Measurements from ENCODE around the gene CENPP.
A peak's percentile ranks its signal among the peaks of the same experiment; 100 is the strongest.

The CENPP gene

DNA sequence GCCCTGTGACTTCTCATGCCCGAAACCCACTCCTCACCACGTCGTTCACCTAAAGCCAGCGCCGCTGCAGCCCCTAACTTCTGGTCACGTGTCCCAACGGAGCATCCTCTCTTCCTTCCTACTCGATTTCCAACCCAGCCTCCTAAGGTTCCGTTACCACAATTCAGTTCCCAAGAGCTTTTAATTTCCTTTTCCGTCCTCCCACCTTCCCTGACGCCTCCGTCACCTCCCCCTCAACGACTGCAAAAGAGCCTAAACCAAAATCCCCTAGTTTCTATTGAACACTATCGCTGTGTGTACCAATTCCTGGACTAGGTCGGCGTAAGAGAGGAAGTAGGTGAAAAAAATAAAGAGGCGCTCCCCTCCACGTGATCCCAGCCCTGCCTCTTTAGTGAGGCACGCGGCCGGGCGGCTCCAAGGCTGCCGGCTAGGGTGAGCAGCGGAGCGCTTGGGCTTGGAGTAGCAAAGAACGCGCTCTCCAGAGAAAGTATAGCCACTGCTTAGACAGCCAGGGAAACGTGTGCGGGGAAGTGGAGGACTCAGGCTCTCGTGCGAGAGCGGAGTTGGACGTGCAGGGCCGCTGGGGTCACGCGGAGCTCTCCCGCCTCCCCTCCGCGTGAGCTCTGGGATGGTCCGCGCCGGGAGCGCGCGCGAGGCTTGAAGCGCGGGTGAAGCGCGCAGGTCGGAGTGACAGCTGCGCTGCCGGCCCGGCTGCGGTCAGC is at the start of gene CENPP, which contains the start of gene NOL8:
CENPP (plus strand) TSS at position 685 of the 722 bp plus-strand sequence.
NOL8 (minus strand) TSS at position 82 of the 722 bp plus-strand sequence. CDS start 1,189 bp downstream, outside the sequence.
- DNase-seq, result peak; percentile 85

DNA sequence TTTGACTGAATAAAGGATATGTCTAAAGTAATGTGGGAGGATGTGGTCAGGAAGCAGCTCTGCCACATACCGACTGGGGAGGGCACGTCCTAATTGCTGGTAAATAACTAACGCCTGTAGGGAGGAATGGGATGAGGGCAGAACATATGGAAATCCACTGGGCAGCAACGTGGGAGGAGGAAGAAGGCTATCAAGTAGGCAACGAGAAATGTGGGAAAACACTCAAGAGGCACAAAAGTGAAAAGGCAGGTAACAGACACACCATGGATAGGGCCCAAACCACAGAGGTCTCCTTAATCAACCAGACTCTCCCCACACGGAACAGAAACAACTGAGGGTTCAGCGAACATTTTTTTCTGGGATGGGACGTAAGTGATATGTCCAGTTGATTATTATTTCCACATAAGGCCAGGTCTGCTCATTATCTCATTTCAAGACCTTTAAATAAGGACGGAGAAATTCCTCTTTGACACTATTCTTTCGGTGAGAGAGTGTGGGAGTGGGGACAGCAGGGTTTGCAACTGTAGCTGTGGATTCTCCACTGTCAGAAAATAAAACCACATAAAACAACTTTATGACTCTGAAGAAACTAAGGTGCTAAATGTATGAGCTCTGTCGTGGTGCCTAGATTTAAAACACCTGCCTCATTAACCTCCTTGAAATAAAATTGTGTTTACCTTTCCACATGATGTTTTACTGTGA is 49.3 kb upstream of the CENPP start:
- no peak for DNase-seq

DNA sequence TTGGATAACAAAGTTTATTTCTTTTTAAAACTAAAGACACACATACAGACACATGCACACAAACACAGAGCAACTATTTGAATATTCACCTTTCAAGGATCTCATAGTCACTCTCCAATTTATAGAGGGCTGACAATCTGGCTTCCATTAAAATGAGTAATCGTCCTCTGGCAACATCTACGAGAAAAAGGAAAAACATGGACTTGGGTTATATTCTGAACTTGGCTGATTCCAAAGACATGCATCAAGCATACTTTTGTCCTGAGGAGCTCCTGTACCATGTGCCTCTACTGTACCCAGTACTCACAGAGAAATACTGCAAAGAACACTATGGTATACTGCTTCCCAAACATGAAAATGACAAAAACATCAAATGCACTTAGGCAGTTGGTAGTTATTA is 47.6 kb upstream of the CENPP start:
- no peak for DNase-seq

DNA sequence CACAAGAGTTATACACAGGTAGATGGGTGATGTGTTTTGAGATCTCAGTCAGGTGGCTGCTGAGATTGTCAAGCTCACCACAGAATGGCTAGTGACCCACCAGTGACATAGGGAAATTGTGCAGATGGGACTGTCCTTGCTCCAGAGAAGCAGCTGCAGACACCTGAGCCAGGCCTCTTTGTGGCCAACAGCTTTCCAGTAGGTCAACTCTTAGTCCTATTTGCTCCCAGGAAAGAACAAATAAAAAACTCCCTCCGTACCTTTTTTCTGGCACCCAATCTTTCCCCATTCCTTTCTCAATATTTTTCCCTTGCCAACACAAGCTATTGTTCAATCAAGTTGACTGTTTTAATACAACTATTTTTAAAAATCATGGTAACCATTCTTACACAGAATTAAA is 46.5 kb upstream of the CENPP start:
- DNase-seq, result no peak

DNA sequence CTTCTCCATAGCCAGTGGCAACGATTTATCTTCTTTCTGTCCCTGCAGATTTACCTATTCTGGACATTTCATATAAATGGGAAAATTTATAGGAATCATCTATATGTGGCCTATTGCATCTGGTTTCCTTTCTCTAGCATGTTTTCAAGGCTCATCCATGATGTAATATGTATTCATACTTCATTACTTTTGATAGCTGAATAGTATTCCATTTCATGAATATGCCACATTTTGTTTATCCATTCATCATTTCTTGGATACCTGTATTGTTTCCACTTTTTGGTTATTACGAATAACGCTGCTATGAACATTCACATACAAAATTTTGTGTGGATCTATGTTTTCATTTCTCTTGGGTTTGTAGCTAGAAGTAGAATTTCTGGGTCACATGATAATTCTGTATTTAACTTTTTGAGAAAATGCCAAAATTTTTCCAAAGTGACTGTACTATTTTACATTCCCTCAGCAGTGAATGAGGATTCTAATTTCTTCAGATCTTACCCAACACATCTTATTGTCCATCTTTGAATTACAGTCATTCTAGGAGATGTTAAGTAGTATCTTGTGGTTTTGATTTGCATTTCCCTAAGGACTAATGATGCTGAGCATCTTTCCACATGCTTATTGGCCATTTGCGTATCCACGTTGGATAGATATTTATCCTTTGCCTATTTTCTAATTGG is 35.9 kb upstream of the CENPP start:
- DNase-seq, result no peak

DNA sequence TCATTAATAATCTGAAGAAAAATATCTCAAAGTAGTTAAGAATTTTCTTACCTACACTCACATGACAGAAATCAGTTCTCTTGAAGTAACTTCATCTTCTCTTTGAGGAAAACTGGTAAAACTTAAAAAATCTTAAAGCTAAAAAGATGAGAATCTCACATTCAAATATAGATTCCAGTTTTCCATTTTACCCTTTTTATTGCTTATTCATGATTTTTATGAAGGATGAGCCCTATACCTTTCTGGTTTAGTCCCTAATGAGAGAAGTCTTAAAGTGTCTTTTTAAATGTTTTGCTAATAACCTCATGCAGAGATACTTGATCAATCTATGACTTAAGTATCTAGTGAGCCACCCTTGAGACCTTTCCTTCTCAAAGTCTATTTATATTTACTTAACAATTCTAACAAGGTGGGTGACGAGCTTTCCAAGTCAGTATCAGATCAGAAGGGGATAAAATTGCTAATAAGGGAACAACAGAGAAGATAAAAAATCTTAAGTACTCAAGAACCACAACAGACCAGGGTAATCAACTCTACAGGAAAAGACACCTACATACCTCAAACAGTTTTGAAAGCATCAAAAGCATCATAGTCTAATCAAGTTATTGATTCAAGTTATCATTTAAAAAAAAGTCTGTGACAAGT is 34.8 kb upstream of the CENPP start:
- DNase-seq, result no peak

DNA sequence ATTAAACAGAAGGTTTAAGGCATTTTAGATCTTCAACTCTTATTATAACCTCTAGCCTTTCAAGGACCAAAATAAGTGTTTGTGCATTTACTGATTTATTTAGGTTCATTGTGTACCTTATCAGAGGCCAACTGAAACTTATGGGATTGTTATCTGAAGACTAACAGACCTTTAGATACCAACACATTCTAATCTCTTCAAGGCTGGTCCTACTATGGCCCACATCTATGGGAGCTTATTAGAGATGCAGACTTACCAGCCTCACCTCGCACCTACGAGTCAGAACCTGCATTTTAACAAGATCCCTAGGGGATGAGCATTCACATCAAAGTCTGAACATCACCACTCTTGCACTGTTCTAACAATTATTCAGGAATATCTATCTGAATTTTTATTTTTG is 34.2 kb upstream of the CENPP start:
- DNase-seq, result no peak

DNA sequence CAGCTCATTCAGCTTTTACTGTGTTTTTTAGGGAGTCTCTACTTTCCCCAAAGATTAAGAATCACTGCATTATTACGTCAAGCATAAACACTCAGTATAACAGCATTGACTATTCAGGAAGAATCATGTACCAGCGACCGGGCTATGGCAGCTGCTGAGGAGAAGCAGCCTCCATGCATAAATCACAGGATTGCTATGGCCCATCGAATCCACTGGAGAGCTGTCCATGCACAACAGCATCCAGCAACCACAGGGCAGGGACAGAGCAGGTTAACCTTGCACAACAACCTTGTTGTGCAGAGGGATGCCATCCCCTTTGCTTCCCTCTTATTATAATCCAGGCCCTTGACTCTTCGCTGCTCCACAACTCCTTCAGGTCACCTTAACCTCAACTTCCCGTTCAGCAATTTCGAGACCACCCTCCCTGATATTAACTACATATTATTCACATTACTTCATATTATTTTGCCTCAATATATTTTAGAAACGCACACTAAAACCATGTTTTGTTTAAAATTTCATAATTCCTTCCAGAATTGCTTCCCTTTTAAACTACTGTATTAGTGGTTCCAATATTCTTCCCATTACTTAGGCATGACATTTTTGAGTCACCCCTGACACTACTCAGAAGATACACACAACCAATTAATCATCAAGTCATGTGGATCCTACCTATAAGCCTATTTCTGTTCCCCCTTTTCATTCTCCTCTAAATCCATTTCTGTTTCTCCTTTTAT is 33.2 kb upstream of the CENPP start:
- no peak for DNase-seq

DNA sequence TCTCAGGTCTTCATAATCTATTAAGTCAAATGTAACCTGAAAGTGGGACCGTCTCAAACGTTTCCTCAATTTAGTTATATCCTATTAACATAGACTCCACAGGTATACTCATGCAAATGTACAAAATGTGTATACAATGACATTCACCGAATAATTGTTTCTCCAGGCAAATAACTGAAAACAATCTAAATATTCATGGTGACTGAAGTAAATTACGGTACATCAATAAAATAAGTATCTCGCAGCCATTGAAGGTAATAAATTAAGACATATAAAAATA is 32.7 kb upstream of the CENPP start:
- DNase-seq, result no peak

DNA sequence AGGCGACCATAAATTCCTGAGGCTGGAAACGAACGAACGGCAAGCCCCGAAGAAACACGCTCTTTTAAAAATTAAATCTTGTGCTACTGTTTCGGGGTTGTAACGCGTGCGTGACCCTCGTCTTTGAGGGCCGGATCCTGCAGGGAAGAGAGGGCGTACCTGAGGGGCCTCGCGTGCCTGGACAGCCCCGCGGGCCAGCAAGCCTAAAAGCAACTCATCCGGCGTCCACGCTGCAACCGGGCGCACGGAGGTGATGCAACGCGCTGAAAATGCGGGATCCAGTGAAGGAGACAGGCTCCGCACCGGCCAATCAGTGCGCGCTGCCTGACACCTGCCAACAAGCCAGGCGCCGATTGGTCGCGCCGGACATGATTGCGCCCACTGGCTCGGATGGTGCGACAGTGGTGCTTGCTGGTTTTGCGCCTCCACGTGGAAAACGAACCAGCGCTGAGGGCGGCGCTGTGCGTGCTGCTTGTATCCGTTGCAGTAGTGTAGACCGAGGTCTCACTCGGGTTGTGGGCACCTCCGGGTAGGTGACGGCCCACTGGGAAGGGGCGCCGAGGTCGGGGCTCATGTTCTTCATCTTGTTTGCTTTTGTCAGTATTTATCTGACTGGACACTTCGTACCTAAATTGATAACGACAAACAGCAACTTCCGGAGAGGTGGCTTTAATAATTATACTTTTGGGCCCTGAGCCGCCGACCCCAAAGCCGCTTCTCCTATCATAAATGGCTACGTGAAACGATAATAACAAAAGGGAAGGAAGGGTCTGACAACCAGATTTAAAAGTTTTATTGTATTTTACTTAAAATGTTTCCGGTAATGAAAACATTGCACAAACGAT is 32.1 kb upstream of the CENPP start, which contains the start of gene IARS1:
IARS1 (minus strand) TSS at position 246 of the 845 bp plus-strand sequence. CDS start 4,278 bp downstream, outside the sequence.
- DNase-seq, result peak; percentile 100

DNA sequence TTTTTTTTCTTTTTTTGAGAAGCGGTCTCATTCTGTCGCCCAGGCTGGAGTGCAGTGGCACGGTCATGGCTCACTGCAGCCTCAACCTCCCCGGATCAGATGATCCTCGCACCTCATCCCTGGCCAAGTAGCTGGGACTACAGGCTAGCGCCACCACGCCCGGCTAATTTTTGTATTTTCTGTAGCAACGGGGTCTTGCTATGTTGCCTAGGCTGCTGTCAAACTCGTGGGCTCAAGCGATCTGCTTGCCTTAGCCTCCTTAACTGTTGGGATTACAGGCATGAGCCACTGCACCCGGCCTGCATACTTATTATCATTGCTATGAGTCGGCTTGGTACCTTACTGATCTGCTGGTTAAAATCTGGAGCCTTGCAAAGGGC is 31.5 kb upstream of the CENPP start:
- peak; percentile 41 for DNase-seq

DNA sequence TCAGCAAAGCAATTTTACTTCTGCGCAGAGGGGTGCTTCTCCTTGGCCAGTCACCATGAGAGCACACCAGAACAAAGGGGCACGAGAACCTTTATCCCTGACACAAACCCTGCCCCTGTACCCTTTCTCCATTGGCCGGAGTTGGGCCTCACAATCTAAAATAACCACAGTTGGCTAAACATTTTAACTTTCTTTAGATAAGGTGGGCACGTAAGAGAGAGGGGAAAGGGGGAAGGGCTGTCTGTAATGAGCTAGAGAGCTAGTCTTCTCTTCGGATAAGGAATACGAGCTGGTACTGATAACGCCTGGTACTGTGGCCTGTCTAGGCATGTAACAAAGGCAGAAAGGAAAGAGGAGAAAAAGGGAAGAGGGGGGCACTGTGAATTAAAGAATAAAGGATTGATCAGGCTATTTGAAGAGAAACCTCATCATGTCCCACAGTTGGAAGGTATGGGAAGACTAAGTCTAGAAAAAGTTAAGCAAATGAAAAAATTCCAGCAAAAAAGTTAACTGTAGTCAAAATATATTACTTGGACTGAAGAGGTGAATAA is 30.4 kb upstream of the CENPP start:
- no peak for DNase-seq

DNA sequence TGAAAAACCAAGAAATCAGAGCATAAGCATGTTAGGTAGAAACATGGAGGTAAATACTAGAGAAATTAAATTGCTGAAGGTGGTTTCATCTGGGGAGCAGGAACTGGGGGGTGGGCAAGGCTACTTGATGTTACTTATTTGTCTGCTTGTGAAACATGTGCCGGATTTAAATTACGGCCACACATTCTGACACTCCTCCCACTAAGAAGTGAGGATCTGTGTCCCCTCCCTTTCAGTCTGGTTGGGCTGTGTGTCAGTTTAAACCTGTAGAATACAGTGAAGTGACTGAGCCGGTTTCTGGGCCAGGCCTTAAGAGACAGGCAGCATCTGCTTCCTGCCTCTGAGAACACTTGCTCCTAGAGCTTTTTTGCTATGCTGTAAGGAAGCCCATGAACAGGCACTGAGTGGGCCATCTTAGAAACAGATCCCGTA is 29.9 kb upstream of the CENPP start:
- no peak for DNase-seq

DNA sequence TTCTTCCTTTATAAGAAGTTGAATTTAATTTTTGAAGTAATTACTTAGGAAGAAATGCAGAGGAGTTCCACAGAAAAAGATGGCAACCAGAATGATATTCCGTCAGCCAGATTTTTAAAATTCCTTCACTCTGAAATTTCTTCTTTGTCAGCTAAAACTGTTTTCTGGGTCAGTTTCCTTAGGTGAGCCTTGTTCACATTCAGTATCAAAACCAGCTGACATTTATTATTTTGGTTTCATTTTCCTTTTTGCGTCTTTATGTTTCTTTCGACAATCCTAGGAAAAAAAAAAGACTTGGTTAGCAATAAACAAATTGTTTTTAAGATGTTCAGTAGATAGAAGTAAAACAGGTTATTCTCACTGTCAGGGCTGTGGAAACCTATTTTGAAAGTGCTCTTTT is 28.1 kb upstream of the CENPP start:
- no peak for DNase-seq

DNA sequence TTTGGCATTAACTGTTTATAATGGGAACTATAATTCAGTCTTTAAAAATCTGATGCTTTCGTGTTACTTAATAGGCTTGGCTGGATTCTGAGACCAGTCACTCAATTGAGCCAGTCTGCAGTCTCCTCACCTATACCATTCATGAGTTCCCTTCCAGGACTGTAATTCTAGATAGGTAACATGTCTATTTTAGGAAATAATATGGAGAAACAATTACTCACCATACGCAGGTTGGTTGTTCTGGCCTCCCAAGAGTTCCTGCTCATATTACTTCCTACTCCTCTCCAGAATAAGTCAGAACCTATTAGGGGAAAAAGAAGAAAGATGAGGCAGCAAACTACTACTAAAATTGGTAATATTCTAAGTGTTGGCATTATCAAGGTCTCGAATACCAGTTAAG is 27.7 kb upstream of the CENPP start:
- DNase-seq, result no peak

DNA sequence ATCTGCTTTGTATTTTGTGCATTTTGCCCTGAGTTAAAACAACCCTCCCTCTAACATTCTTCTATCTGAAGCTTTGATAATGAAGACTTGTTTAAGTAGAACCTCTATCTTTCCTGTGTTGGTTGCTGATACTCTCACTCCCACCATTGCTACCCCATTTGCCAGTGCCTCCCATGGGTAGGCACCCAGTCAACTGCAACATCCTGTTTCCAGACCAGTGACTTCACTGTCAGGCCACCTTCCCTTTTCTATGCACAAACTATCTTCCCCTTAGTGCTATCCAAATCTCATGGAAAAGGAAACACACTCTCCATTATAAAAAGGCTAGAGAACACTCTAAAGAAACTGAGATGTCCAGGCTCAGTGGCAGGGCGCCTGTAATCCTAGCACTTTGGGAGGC is 26.6 kb upstream of the CENPP start:
- no peak for DNase-seq

DNA sequence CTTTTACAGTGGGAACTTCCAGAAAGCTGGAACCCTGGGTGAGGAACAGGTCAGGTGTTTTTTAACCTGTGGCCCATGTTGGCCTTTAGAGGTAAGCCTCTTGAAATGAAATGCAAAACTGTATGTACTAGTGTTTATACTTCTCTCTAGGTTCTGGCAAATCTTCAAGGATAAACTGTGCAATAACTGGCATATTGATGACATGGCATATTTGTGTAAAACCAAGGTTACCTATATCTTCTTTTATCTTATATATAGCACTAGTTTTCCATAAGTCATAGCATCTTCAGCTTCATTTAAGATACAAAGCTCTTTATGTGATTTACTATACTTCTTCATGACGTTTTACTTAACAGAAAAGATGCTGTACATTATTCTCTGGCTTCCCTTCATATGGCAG is 24.8 kb upstream of the CENPP start:
- no peak for DNase-seq

DNA sequence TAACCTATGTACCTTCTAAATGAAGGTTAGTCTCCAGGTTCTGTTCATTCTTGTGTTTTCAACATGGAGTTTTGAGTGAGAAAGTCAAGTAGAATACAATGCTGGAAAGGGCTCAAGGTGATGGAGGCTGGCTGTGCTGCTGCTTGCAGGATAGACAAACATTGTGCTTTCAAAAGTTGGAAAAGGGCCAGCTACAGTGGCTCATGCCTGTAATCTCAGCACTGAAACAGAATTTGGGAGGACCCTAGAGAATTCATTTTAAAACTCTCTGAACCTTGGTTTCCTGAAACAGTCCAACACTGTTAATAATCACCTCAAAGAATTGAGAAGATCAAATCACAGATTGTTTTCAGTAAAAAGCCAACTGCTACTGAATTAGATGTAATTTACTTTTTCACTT is 16.9 kb upstream of the CENPP start:
- no peak for DNase-seq

DNA sequence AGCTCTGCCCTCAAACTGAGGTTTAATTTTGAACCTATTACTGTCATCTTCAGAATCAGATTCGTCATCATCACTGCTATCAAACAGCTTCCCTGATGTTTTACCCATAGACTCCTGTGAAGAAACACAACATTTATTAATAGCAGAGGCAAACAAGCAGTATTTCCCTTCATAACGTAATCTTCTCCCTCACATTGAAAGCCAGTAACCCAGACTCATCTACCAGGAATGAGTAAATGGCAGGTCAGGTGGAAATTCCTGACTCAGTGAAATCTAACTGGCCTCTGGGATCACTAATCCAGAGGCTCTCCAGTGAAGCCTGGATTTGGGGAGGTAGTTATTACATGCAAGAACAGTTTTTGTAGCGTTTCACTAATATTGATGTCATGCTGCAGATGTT is 15.2 kb upstream of the CENPP start:
- DNase-seq, result no peak

DNA sequence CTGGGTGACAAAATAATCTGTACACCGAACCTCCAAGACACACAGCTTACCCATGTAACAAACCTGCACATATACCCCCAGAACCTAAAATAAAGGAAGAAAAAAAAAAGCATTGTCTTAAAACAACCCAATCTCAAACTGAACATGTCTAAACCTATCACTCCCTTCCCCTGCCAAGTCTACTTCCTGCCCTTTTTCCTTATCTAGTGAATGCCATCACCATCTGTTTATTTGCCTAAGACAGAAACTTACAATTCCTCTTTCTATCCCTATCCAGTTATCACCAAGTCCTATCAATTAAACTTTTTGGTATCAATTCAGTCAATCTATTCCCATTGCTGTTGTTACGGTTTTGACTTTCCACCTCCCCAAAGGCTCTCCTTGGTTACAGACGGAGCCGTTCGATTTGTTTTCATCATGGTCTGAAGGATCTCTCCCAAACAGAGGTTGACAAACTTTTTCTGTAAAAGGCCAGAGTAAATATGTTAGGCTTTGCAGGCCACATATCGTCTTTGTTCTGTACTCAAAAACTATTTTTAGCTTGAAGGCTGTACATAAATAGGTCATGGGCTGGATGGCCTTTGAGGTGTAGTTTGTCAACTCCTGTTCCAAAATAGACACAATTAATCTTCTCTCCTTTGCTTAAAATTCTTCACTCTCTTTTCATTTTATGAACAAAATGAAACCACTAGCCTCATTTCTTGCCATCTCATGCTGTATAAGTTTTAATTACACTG is 12.7 kb upstream of the CENPP start:
- no peak for DNase-seq

DNA sequence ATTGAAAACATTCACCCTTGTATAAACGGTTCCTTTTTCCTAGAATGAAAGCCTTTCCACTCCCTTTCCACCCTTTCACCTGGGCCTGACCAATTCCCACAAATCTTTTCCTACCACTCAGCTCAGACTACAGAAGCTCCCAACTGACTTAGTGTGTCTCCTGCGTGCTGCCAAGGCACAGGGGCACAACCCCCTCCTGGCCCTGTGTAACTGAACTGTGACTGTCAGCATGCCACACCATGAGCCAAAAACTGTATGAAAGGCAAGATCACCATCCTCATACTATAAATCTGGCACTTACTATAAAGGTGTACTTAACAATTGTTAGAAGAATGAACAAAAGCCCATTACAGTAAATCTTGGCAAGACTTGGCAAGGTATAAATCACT is 12.1 kb upstream of the CENPP start:
- no peak for DNase-seq
